BJ (cell line): ENCODE data around the gene DLG2. TPM values are rescaled to one million over a fixed set of nuclear protein-coding genes. Genes with fewer than 3 reads are reported as not detected.

Source experiments
- CTCF ChIA-PET: fragments of 350-600 bp; formaldehyde crosslinking; extraction: SDS; loops from one replicate; lab custom pipeline; 2021; ENCODE audit warnings: antibody characterized with exemption, inconsistent platforms; lab: Yijun Ruan, JAX
- POLR2A ChIA-PET: fragments of 300-600 bp; sonication (Branson Sonifier 250); formaldehyde crosslinking; extraction: SDS; loops from one replicate; lab custom pipeline; 2021; ENCODE audit warnings: antibody characterized with exemption; lab: Charles Lee
- DNase-seq: peaks from one replicate; pipeline ENCODE4 v3.0.0-alpha.2; 2011; ENCODE audit warnings: low read depth
- H3K27me3 ChIP-seq: 2 replicates; pipeline ENCODE4 v1.6.0; 2011; ENCODE audit warnings: low read length; ENCODE audit not compliant: control insufficient read depth, insufficient read depth
- H3K36me3 ChIP-seq: 2 replicates; pipeline ENCODE4 v1.5.1; 2011; ENCODE audit warnings: low read length; ENCODE audit not compliant: control insufficient read depth, insufficient read depth
- H3K4me3 ChIP-seq: 2 replicates; pipeline ENCODE4 v1.5.1; 2011; ENCODE audit warnings: low read depth, mild to moderate bottlenecking, control low read depth, low read length
- polyA plus RNA-seq: library from polyadenylated mRNA; depleted of rRNA; stranded (reverse); fragments of >200 nt; gene quantifications from 2 replicates; pipeline ENCODE4 v1.2.3, GENCODE V29; 2011
- TF ChIP-seq, protein P1 (sequence below): IDR thresholded peaks from 2 replicates; pipeline ENCODE4 v1.5.1; 2011; ENCODE audit warnings: low read depth, mild to moderate bottlenecking, control low read depth, inconsistent platforms, low read length, moderate library complexity; ENCODE audit not compliant: insufficient read depth

Gene DLG2
- polyA plus RNA-seq, 1 experiment, result 0.28 TPM

DNA sequence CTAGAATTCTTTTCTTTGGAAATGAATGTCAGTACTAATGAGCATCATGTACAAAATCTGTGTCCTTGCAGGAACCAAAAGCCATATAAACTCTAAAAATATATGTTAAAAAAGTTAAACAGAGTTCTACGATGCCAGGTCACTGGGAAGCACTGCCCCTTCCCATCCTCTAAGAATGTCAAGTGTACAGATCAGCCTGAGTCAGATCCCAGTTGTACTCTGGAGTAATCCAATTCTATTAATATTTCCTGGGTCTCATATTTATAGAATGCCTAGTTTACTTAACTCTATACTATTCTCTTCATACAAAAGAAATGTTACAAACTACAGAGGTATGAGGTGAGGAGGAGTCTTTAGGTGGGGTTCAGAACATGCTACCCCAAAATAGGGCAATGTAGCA lies 460.1 kb downstream of the DLG2 start:
- H3K27me3 ChIP-seq, result no peaks in the 10 kb centered on the region
- H3K4me3 ChIP-seq, result no peak overlapping the region
- ChIA-PET POLR2A (no interaction called here), CTCF (no interaction called here)
- no peaks in the 10 kb centered on the region for H3K36me3 ChIP-seq
- DNase-seq, result no peak
- TF ChIP-seq, protein P1, sequence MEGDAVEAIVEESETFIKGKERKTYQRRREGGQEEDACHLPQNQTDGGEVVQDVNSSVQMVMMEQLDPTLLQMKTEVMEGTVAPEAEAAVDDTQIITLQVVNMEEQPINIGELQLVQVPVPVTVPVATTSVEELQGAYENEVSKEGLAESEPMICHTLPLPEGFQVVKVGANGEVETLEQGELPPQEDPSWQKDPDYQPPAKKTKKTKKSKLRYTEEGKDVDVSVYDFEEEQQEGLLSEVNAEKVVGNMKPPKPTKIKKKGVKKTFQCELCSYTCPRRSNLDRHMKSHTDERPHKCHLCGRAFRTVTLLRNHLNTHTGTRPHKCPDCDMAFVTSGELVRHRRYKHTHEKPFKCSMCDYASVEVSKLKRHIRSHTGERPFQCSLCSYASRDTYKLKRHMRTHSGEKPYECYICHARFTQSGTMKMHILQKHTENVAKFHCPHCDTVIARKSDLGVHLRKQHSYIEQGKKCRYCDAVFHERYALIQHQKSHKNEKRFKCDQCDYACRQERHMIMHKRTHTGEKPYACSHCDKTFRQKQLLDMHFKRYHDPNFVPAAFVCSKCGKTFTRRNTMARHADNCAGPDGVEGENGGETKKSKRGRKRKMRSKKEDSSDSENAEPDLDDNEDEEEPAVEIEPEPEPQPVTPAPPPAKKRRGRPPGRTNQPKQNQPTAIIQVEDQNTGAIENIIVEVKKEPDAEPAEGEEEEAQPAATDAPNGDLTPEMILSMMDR, result no peak

- no peaks in the 10 kb centered on the region for H3K36me3 ChIP-seq
- no peak overlapping the region for H3K4me3 ChIP-seq
- ChIA-PET CTCF (no interaction called here), POLR2A (no interaction called here)
- no peak for DNase-seq
- TF ChIP-seq, protein P1, result no peak
- no peaks in the 10 kb centered on the region for H3K27me3 ChIP-seq
These were observed 461.3 kb downstream of the DLG2 start for GRCh38 chr11:85165819-85166218.

DNA sequence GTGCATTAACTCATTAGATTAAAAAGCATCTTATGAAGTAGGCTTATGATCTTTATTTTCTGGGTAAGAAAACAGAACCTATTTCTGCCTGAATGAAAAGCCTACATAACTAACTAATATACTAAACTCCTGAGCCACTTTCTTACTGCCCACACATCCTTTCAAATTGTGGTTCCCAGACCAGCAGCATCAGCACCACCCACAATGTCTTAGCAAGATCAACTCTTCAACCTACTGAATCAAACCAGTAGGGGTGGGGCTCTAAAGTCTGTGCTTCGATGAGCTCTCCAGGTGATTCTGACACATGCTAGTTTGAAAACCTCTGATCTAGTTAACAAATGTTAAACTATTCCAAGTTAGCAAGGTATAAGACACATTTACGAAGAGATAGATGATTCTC lies 462.4 kb downstream of the DLG2 start:
- no peaks in the 10 kb centered on the region for H3K27me3 ChIP-seq
- DNase-seq, result no peak
- no peak overlapping the region for H3K4me3 ChIP-seq
- TF ChIP-seq, protein P1, result no peak
- H3K36me3 ChIP-seq, result no peaks in the 10 kb centered on the region
- CTCF ChIA-PET, result no interaction called here
- POLR2A ChIA-PET, result no interaction called here

DNA sequence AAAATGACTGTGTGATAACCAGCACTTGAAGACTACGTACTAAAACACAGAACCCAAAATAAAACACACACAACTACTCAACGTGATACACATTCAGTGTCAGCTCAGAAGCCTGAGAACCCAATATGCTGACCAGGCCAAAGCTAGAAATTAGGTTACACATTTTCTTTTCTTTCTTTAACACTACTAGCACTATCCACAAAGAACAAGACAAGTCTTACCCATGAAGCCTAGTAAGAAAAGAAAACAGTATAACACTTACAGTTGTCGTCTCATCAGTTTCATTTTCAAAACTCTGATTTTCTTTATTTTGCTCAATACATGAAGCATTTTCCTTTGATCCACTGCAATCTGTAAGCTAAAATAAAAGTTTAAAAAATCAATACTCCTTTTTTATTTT lies 472.9 kb downstream of the DLG2 start:
- H3K4me3 ChIP-seq, result no peak overlapping the region
- TF ChIP-seq, protein P1, result no peak
- H3K36me3 ChIP-seq, result no peaks in the 10 kb centered on the region
- POLR2A ChIA-PET, result no interaction called here
- no peak for DNase-seq
- H3K27me3 ChIP-seq, result no peaks in the 10 kb centered on the region
- CTCF ChIA-PET, result no interaction called here

DNA sequence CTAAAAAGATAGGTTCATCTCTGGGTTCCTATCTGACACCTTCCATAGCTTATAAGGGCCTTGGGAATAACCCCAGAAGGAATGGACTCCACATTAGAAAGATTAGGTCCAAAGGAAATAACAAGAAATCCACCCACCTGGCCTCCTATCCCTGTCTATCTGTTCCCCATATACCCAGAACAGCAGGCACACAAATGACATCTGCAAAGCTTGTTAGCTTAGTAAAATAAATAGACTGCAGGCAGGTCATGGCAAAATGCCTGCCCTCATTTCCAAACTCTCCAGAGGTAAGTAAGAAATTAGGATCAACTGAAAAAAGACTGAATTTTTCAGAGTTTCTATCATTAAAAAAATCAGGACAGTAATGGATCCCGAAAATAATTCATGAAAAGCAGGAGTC lies 489.5 kb downstream of the DLG2 start:
- no peak for DNase-seq
- TF ChIP-seq, protein P1, result no peak
- POLR2A ChIA-PET, result no interaction called here
- CTCF ChIA-PET, result no interaction called here
- Histone ChIP-seq H3K4me3 (no peak overlapping the region), H3K36me3 (no peaks in the 10 kb centered on the region), H3K27me3 (no peaks in the 10 kb centered on the region)
